CD4-positive, alpha-beta T cell treated with Interferon alpha-2 for 1 hour (primary cell): ENCODE measurements around the gene LYG2.
"Not testable (repeated sequence)": the region's sequence is repeated elsewhere in the genome, so short reads cannot be mapped to it uniquely, and the experiment has no call there.

ENCODE experiments used
- DNase-seq, 2 donors: peaks; one replicate each; pipeline ENCODE4 v3.0.0-alpha.2; 2020 to 2022

LYG2 gene

DNA sequence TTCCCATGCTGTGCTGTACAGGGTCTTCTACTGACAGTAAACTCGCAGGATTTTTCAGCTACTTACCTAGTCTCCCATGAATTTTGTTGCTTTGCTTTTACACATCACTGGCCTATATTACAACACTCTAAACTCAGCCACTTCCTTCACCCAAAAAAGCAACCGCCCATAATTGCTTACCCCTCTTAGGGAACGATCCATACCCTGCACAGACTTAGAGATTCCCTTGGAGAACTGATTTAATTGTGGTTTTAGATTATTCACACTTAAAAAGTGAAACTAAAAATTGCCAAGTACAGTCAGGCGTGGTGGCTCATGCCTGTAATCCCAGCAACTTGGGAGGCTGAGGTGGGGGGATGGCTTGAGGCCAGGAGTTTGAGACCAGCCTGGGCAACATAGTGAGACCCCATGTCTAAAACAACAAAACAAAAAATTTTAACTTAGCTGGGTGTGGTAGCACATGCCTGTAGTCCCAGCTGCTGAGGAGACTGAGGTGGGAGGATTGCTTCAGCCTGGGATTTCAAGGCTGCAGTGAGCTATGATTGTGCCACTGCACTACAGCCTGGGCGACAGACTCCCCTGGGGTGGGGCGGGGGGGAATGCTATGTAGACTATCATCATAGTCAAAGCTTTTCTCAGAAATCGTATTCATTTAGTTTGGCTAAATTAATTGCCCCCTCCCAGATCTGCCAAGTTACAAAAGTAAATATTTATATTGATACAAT, 55.2 kb downstream of the LYG2 start:
- DNase-seq: no peak

DNA sequence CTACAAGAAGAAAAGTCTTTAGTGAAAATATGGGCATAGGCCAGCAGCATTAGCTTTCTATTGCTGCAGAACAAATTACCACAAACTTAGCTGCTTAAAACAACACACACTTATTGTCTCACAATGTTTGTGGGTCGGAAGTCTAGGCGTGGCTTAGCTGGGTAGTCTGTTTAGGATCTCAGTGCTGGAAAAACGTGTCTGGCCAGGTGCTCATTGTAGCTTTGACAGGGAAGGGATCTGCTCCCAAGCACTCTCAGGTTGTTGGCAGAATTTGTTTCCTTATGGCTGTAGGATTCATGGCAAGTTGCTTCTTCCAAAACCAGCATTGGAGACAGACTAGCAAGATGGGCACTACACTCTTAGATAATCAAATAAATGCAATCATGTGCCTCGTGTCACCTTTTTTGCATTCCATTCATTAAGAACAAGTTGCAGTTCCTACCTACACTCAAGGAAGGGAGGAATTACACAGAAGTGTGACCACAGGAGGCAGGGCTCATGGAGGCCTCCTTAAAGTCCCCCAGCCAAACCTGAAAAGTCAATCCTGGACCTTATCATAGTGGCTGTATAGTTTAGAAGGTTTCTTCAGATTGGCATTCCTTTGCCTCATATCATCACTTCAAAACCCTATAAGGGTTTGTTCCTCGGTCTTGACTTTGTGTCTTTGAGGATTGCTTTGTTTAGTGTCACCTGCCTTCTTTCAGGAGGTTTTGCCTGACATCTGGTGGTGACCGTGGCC, 57.2 kb downstream of the LYG2 start:
- no peak for DNase-seq

DNA sequence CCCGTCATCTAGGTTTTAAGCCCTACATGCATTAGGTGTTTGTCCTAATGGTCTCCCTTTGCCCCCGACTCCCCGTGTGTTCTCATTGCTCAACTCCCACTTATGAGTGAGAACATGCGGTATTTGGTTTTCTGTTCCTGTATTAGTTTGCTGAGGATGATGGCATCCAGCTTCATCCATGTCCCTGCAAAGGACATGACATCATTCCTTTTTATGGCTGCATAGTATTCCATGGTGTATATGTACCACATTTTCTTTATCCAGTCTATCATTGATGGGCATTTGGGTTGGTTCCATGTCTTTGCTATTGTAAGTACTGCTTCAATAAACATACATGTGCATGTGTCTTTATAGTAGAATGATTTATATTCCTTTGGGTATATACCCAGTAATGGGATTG, 63.1 kb downstream of the LYG2 start:
- not testable (repeated sequence) for DNase-seq
